ENCODE results near the gene NR6A1.

The NR6A1 gene

GRCh38 chr9:124771021-124771866 is at the start of gene NR6A1:
NR6A1 (minus strand) TSS chr9:124771311.
- peak; percentile 83 to 92 for DNase-seq

GRCh38 chr9:124818431-124819281 is 47.5 kb upstream of the NR6A1 start:
- no peak for DNase-seq

DNA sequence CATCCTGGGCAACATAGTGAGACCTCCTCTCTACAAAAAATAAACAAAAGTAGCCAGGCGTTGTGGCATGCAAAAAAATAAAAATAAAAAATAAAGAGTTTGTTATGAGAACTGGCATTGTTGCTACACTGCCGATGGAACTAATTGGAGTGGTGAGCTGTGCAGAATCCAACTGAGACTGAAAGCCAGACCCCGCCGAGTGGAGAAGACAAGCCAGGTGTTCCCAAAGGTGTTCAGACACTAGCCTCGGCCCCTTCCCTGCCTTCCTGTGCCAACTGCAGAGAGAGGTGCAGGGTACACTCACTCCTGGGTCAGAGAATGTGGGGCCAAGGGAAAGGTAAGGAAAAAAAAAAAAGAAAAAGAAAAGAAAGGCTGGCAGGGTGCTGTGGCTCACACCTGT is 44.5 kb upstream of the NR6A1 start:
- DNase-seq = no peak

DNA sequence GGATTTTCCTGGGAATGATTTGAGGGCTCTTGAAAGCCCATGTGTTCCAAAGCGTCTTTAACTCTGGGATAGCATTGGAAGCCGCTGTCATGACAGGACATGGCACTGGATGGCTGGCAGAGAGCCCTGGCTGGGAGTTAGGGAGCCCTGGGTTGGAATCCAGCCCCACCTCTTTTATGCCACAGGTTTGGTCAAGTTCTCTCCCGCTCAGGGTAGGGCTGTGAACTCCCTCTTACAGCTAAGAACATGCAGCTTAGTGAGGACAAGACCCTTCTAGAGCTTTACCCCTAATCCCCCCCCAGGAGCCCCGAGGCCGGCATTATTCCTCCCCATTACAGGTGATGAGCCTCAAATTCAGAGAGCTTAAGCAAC is 43.0 kb upstream of the NR6A1 start:
- DNase-seq = no peak

DNA sequence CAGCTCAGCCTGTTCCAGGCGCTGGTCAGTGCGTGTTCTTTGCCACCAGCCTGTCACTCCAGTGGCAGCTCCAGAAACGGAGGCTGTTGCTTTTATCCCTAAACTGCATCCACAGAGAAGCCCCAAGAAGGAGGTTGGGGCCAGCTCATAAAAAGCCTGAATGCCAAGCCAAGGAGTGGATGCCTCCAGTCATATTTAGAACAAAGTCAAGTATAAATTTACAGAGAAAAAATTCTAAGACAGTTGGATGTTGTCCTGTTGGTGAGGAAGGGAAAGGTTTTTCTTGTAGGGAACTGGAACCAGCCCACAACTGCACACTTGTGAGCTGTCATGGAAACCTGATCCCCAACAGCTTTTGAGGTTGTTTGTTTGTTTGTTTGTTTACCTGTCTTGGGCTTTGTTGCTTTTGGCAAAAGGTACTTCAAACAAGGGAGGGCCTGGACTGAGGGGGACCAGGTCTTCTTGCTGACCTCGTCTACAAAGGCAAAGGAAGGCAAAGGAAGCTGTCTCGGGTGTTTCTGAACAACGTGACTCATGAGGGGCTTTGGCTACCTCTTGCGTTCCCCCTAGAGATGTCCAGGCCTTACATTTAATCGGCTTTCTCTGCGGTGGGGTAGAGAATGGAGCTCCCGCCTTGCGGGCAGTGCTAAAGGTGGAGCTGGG is 42.5 kb upstream of the NR6A1 start:
- DNase-seq = no peak

- no peak for DNase-seq
Measured at GRCh38 chr9:124813041-124813440, 41.9 kb upstream of the NR6A1 start.

GRCh38 chr9:124812441-124812876 is 41.3 kb upstream of the NR6A1 start:
- no peak for DNase-seq

DNA sequence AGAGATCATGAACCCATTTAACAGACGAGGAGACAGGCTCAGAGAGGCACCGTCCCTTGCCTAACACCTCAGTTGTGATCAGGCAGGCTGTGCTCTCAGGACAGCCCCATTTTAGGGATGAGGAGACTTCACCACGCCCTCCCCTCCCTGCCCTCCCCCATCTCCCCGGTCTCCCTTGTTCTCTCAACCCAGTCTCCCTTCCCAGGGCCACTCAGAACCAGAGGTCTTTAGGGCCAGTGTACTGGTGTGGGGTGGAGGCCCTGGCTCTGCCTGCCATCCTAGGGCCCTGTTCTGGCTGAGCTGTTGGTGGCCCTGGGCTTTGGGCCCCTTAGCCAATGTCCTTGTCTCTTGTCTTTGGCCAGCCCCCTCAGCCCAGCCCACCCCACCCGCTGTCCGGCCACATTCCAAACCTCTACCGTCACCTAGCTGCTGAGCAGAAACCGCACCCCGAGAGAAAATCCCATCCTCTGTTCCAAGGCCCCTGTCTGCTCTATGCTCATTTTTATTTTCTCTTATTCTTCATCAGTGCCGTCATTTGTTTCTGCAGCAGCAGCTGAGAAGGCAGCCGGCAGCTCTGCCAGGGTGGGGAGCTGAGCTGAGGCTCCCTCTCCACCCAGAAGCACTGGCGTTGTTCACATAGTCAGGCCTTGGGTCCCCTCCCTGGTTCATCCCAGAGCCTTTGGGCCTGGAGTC is 39.7 kb upstream of the NR6A1 start:
- DNase-seq = no peak

GRCh38 chr9:124809741-124810500 is 38.8 kb upstream of the NR6A1 start:
- no peak for DNase-seq

GRCh38 chr9:124809211-124809610 is 38.1 kb upstream of the NR6A1 start:
- DNase-seq = no peak

DNA sequence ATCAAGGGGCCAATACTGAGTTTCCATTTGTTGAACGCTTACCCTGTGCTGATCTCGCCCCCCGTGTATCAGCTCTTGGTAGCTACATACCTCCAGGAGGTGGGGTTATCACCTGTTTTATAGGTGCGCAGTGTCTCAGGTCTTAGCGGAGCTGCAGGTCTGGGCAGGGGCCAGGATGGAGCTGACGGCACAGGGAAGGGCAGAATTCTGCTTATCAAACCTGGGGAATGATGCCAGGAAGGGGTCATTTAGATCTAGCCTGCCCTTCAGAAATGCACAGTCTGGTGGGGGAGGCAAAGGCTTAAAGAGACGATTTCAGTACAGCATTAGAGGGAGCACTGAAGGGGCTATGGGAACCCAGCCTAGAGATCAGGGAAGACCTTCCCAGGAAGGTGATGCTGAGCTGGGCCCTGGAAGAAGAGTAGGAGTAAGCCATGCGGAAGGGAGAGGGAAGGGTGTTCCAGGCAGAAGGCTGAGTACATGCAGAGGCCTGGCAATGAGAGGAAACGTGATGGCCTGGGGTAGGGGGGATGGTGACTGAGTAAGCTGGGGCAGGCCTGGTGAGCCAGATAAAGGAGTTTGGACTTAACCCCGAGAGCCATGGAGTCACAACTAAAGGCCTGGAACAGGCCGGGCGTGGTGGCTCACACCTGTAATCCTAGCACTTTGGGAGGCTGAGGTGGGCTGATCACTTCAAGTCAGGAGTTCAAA is 37.3 kb upstream of the NR6A1 start:
- DNase-seq = no peak

DNA sequence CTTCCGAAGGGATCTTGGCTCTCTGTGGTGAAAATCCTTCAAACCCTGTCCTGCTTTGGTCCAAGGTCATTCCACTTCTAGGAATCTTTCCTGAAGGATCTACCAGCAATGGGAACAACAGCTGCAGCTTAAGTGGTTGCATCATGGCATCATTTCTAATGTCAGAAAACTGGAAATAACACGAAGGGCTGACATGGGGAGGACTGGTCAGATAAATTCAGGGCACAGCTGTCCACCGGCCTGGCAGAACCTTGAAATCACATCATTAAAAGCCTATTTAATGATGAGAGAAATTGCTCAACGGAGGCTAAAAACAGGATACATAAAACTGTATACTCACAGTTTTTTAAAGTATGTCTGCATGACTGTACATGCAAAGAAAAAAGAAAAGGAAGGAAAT is 34.1 kb upstream of the NR6A1 start:
- DNase-seq = no peak

GRCh38 chr9:124803911-124804310 is 32.8 kb upstream of the NR6A1 start:
- no peak for DNase-seq

DNA sequence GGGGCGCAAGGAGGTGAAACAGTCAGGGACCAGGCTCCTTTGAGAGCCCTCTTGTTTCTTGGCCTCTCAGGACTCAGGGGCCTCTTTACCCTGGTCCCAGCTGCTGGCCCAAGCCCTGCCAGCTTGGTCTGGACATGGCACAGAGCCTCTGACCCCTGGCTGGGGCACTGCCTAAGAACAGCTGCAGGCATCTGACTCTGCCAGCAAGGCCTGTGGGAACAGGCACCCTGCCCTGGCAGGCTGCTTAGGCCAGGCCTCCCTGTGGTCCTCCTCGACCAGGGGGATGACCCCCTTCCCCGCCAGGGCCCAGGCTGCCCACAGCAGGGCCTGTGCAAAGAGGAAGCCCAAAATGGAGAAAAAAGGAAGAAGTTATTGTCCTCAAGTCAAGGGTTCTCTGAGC is 31.3 kb upstream of the NR6A1 start:
- no peak for DNase-seq

GRCh38 chr9:124801356-124801755 is 30.2 kb upstream of the NR6A1 start:
- no peak for DNase-seq

GRCh38 chr9:124800306-124801259 is 29.5 kb upstream of the NR6A1 start:
- peak; percentile 8 to 65 for DNase-seq

DNA sequence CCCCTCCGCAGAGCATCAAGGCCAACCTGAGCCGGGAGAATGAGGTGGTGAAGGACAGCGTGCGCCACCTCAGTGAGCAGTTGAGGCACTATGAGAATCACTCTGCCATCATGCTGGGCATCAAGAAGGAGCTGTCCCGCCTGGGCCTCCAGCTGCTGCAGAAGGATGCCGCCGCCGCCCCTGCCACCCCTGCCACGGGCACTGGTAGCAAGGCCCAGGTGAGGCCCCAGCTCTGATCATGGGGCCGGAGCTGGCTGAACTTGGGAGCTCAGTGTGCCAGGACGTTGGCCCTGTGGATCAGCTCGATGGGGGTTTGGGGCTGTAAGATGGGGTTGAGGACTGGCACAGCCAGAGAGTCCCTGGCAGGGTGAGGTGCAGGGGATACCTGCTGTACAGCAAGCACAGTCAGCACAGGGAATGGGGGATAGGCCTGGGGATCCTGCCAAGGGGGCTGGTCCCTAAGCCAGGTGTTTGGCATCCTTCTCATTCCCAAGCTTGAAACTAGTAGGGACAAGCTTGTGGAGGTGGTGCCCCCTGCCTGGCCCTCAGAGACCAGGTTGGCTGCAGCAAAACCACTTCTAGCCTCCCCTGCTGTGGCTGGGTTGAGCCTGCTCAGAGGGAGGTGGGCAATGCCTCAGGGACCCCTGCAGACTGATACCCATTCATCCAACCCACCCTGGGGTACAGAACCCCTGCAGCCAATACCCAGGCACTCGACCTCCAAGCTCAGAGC is 28.3 kb upstream of the NR6A1 start:
- no peak for DNase-seq

DNA sequence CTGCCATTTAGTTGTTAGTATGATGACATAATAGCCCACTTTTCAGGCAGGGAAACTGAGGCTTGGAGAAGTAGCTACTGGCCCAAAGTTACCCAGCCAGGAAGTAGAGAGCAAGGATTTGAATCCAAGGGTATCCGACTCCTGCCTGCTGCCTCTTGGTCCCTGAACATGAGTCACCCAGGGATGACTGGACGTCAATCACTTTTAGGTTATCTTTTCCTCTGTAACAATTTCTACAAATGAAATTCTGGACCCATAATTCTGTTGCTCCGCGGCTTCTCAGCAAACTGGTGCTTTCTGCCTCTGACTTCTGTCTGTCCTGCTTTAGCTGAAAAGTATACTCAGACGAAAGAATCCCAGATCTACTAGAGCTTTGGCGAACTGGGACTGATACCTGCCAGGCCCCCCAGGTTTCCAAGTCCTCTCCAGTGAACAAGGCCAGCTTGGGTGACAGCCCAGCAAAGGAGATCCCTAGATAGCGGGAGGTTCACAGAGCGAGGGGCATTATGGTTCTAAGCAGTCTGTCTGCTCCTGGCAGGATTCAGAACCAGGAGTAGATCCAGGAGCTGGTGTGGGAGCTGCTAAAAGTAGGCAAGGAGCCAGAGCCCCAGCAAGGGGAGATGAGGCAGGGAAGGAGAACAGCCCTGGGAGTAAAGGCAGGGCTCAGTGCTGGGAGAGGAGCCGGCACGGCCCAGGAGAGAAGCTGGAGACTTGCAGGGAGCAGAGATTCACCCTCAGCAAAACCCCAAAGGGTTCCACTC is 26.4 kb upstream of the NR6A1 start:
- DNase-seq = peak in 1 of 2 experiments; percentile 41
